HEK293 (cell line): ENCODE data around the gene LYST.

Experiments
- ATF2 ChIP-seq: fragments of 450-650 bp; formaldehyde crosslinking; IDR thresholded peaks from 2 replicates; pipeline ENCODE4 v1.5.1; 2016; ENCODE audit warnings: missing biosample characterization, missing genetic modification characterization, low read depth
- CTCF ChIP-seq: fragments of 450-650 bp; formaldehyde crosslinking; IDR thresholded peaks from 2 replicates; pipeline ENCODE4 v1.5.1; 2016; ENCODE audit warnings: missing biosample characterization, missing genetic modification characterization
- MEIS1 ChIP-seq: sonication (generic); formaldehyde crosslinking; IDR thresholded peaks from 2 replicates; pipeline ENCODE4 v1.8.1; 2022; ENCODE audit warnings: missing genetic modification reagents, mild to moderate bottlenecking, borderline replicate concordance
- SCRT2 ChIP-seq: fragments of 450-650 bp; formaldehyde crosslinking; IDR thresholded peaks from 2 replicates; pipeline ENCODE4 v1.5.1; 2016; ENCODE audit warnings: missing biosample characterization, missing genetic modification characterization
- SP2 ChIP-seq: fragments of 450-650 bp; formaldehyde crosslinking; IDR thresholded peaks from 2 replicates; pipeline ENCODE4 v1.5.1; 2016; ENCODE audit warnings: missing biosample characterization, missing genetic modification characterization
- TCF7L2 ChIP-seq: IDR thresholded peaks from 2 replicates; pipeline ENCODE4 v1.6.1; 2011; ENCODE audit warnings: low read depth, mild to moderate bottlenecking, inconsistent platforms, low read length, moderate library complexity, borderline replicate concordance
- YY1 ChIP-seq: fragments of 450-650 bp; formaldehyde crosslinking; IDR thresholded peaks from 2 replicates; pipeline ENCODE4 v1.5.1; 2018; ENCODE audit warnings: missing biosample characterization, missing genetic modification characterization
- ZBTB1 ChIP-seq: fragments of 450-650 bp; formaldehyde crosslinking; IDR thresholded peaks from 2 replicates; pipeline ENCODE4 v1.5.1; 2016; ENCODE audit warnings: missing biosample characterization, missing genetic modification characterization
- ZBTB10 ChIP-seq: fragments of 450-650 bp; formaldehyde crosslinking; IDR thresholded peaks from 2 replicates; pipeline ENCODE4 v1.5.1; 2016; ENCODE audit warnings: missing biosample characterization, missing genetic modification characterization
- ZBTB49 ChIP-seq: fragments of 450-650 bp; formaldehyde crosslinking; IDR thresholded peaks from 2 replicates; pipeline ENCODE4 v1.5.1; 2016; ENCODE audit warnings: missing biosample characterization, missing genetic modification characterization, low read depth
- ZNF133 ChIP-seq: fragments of 450-650 bp; formaldehyde crosslinking; IDR thresholded peaks from 2 replicates; pipeline ENCODE4 v1.5.1; 2016; ENCODE audit warnings: missing biosample characterization, missing genetic modification characterization
- ZNF274 ChIP-seq, 2 experiments: fragments of 200-500 bp in 1 of 2; fragments of 450-650 bp in 1 of 2; sonication (Bioruptor generic) in 1 of 2; formaldehyde crosslinking in 1 of 2; IDR thresholded peaks; 2 replicates each; pipeline versions ENCODE4 v1.5.1 to v1.6.1; 2014 to 2016; ENCODE audit warnings: borderline replicate concordance in 1 of 2, inconsistent platforms in 1 of 2, low read length in 1 of 2, missing biosample characterization in 1 of 2, missing genetic modification characterization in 1 of 2
- ZNF623 ChIP-seq: fragments of 450-650 bp; formaldehyde crosslinking; IDR thresholded peaks from 2 replicates; pipeline ENCODE4 v1.5.1; 2016; ENCODE audit warnings: missing biosample characterization, missing genetic modification characterization
- ZNF692 ChIP-seq: fragments of 450-650 bp; formaldehyde crosslinking; IDR thresholded peaks from 2 replicates; pipeline ENCODE4 v1.5.1; 2016; ENCODE audit warnings: missing biosample characterization, missing genetic modification characterization

GRCh38 chr1:235893840-235894239, 27.1 kb upstream of the LYST start:
- no peak for TF ChIP-seq TCF7L2
- TF ChIP-seq SP2 (tag by site-specific recombination) = no peak
- no peak for TF ChIP-seq ZNF133
- no peak for TF ChIP-seq SCRT2 (tag by site-specific recombination)
- no peak for TF ChIP-seq ATF2 (tag by site-specific recombination)
- no peak for TF ChIP-seq ZNF692 (tag by site-specific recombination)
- no peak for TF ChIP-seq CTCF (tag by site-specific recombination)
- TF ChIP-seq ZBTB1 (tag by site-specific recombination) = no peak
- no peak for TF ChIP-seq ZNF274 (IDR thresholded peaks at IDR 0.05; ENCODE audit: low read length)
- TF ChIP-seq ZNF274 (tag by site-specific recombination; IDR thresholded peaks at IDR 0.05; ENCODE audit: borderline replicate concordance) = no peak
- no peak for TF ChIP-seq YY1 (tag by site-specific recombination)
- no peak for TF ChIP-seq ZBTB10 (tag by site-specific recombination)
- TF ChIP-seq ZBTB49 = no peak
- no peak for TF ChIP-seq ZNF623 (tag by site-specific recombination)
- TF ChIP-seq MEIS1 (CRISPR knock-in tag) = no peak
